ENCODE results near the gene ANO8.
"Not testable (repeated sequence)": the region's sequence is repeated elsewhere in the genome, so short reads cannot be mapped to it uniquely, and the experiment has no call there.

The ANO8 gene

DNA sequence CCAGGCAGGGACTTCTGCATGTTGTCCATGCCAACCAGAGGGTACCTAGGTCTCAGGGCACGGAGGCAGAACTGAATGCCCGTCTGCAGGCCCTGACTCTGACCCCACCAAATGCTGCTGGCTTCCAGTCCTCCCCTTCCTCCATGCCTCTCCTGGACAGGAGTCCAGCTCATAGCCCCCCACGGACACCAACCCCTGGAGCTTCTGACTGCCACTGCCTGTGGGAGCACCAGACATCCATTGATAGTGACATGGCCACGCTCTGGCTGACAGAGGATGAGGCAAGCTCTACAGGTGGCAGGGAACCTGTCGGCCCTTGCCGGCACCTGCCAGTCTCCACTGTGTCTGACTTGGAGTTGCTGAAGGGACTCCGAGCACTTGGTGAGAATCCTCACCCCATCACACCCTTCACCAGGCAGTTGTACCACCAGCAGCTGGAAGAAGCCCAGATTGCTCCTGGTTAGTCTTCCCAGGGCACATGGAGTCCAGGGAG lies 51.1 kb downstream of the ANO8 start:
- no peak for DNase-seq

DNA sequence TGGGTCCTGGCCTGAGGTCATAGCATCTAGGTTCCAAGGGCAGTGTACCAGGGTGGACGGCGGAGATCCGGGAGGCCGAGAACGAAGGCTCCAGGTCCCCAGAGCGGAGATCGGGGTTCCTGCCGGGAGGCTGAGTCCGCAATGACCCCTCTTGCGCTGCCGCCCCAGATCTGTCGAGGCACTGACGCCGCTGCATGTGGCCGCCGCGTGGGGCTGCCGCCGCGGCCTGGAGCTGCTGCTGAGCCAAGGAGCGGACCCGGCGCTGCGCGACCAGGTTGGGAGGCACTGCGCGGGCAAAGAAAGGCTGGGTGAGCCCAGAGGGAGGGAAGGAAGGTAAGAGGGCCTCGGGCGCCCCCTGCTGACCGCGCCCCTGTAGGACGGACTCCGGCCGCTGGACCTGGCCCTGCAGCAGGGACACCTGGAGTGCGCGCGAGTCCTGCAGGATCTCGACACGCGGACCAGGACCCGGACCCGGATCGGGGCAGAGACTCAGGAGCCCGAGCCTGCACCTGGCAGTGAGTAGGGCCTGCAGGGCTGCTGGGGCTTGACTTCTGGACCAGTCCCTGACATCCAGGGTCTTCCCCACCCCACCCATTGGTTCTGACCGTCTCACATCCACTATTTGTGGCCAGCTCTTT lies 52.0 kb downstream of the ANO8 start:
- peak; percentile 73 for DNase-seq

DNA sequence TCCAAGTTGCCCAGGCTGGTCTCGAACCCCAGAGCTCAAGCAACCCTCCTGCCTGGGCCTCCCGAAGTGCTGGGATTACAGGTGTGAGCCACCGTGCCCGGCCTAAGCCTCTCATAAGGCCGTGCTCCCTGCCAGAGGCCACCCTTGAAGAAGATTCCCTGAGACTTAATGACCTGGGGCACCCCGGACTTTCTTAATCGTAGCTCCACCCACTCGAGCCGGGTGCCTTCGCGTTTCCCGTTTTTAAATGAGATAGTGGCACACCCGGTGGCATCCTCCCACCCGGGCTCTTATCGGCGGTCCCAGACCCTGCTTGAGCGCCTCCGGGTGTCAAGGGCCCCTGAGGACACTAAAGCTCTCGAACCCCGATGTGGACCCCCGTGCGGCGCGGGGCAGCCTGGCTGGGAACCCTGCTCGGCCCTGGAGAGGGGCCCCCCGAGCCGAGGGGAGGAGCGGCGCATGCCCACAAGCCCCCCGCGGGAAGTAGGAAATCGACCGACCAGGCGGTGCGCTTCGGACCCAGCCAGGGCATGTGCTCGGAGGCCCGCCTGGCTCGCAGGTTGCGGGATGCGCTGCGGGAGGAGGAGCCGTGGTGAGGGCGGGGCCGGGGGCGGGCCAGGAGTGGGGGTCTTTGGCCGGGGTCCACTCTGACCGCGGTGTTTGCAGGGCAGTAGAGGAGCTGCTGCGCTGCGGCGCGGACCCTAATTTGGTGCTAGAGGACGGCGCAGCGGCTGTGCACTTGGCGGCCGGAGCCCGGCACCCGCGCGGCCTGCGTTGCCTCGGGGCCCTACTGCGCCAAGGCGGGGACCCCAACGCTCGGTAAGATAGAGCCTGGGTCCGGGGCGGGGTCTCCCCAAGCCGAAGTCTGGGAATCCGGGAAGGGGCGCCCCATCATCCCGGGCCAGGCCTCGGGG lies 53.0 kb downstream of the ANO8 start, which contains the start of gene ANKLE1:
Gene ANKLE1, plus strand, starts transcription at position 511 of the 914 bp plus-strand sequence. Its CDS starts 20 bp downstream, at position 531.
- peak; percentile 53 for DNase-seq

DNA sequence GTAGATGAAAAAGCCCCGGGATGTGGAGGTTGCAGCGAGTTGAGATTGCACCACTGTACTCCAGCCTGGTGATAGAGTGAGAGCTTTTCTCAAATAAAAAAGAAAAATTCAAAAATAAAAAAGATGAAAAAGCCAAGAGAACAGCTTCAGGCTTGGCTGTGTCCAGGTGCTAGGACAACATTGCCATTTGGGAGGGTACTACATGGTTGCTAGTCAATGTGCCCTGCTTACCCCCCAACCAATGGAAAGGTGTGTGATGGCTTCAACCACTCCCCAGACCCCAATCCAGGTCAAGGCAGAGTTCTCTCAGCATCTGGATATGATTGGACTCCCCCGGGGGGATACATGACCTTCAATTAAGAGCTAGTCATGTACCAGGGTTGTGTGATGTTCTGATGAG lies 55.2 kb downstream of the ANO8 start:
- DNase-seq = no peak

DNA sequence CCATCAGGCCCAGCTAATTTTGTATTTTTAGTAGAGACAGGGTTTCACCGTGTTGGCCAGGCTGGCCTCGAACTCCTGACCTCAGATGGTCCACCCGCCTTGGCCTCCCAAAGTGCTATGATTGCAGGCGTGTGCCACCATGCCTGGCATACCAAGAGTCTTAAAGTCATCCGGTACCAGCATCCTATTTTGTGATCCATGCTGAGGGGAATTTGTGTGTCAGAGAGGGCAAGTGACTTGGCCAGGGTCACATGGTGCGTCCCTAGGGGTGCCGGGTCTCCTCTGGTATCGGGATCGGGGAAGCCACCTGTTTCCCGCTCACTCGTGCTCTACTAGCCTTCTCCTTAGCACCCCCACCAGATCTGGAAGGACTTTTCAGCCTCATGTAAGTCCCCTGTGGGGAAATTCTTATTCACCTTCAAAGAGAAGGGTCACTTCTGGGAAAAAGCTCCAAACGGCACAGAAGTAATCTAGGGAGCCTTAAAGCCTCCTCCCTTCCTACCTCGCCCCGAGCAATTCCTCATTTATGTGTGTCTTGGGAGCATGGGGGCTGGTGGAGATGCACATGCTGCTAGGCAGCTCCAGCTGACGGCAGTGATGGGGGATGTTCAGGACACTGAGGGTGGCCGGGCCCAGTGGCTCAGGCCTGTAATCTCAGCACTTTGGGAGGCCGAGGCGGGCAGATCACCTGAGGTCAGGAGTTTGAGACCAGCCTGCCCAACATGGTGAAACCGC lies 59.0 kb downstream of the ANO8 start:
- no peak for DNase-seq

GRCh38 chr19:17274892-17275291 lies 59.8 kb downstream of the ANO8 start:
- DNase-seq = not testable (repeated sequence)

All from CD4-positive, alpha-beta T cell treated with Interferon gamma for 1 hour (primary cell).